Measurements from ENCODE around the gene BEAN1. TPM values are rescaled to one million over a fixed set of nuclear protein-coding genes. Genes with fewer than 3 reads are reported as not detected.

The BEAN1 gene
- total and polyA plus RNA-seq, 12 donors, result 0.26 to 9.6 (median 2.0) TPM

DNA sequence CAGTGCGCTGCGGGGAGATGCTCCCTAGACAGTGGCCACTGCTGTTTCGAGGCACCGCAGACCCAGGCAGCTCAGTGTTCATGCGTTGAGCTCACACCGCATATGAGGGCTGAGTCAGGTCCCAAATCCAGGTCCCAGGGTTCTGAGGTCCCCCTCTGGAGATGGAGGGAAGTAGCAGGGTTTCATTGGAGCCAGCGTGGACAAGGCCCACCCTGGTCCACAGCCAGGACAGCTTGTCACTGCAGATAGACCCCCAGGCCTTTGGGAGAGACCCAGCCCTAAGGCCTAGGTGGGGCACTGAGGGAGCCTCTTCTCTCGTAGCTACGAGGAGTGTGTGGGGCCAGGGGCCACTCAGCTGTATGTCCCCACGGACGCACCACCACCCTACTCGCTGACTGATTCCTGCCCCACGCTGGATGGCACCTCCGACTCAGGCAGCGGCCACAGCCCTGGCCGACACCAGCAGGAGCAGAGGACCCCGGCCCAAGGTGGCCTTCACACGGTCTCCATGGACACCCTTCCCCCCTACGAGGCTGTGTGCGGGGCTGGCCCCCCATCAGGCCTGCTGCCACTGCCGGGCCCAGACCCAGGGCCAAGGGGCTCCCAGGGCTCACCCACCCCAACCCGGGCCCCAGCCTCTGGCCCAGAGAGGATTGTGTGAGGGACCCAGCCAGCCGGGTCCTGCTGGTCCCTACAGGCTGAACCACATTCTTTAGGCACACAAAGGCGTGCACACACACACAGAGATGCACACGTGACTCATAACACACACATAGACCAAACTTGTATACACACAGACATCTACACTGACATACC is 53.4 kb downstream of the BEAN1 start:
- intact Hi-C loops (cut with DNase I), result loop anchor here in 9 of 10 donors (5.0 to 10.0 kb wide), 6 partner anchors 73 to 138 kb away; partner anchors contain the start of genes CKLF (in 1 of the 9), CMTM3 (in 1 of the 9) and TK2 (in 1 of the 9)
- Histone ChIP-seq H3K9me3 (no peaks in the 10 kb centered on the region), H3K27me3 (peaks cover 0 to 4% (median 0%) of the 10 kb centered on the region in 7 donors), H3K36me3 (no peaks in the 10 kb centered on the region), H3K4me3 (no peak overlapping the region), H3K4me1 (peaks cover 0 to 30% (median 4%) of the 10 kb centered on the region in 9 donors), H3K27ac (no peak overlapping the region)
- WGBS, 2 donors, result 91 to 95% methylated on average over 25 of the region's 25 CpGs
- ATAC-seq (no peak), DNase-seq (peak in 1 of 2 donors; percentile 1)
- TF ChIP-seq, protein P1, sequence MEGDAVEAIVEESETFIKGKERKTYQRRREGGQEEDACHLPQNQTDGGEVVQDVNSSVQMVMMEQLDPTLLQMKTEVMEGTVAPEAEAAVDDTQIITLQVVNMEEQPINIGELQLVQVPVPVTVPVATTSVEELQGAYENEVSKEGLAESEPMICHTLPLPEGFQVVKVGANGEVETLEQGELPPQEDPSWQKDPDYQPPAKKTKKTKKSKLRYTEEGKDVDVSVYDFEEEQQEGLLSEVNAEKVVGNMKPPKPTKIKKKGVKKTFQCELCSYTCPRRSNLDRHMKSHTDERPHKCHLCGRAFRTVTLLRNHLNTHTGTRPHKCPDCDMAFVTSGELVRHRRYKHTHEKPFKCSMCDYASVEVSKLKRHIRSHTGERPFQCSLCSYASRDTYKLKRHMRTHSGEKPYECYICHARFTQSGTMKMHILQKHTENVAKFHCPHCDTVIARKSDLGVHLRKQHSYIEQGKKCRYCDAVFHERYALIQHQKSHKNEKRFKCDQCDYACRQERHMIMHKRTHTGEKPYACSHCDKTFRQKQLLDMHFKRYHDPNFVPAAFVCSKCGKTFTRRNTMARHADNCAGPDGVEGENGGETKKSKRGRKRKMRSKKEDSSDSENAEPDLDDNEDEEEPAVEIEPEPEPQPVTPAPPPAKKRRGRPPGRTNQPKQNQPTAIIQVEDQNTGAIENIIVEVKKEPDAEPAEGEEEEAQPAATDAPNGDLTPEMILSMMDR (IDR thresholded peaks at IDR 0.05), result no peak

DNA sequence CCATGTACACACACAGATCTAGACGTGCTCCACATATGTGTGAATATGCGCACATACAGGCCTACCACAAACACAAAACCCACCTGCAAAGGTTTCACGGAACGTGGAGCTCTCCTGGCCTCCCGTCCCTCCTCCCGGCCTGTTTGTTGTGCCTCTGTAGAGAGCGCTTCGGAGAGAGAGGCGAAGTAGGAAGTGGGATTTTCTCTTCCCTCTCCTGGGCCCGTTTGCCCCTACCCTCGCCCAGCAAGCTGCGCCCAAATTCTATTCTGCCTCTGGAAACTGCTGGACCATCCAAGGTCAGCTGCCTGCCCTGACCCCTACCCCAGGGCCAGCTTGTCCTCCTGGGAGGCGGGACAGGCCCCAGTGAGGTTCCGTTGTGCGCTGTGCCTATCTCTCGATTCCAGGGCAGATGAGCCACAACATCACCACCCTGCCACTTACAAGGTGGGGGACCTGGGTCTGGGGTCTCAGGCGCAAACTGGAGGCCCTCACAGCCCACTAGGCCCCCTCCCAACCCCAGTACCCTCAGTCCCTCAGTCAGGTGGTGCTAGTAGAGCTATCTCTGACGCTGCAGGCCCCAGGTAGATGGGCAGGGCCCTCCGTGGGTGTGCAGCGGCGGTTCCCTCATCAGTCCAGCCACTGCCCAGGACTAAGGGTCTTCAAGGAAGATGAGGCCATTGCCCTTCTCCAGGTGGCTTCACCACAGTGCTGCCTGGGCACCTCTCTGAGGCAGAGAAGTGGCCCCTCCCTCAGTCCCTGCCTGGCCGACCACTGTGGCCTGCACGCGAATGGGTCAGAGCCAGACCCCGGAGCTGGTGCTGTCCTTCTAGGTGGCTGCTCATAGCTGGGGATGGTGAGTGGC is 54.2 kb downstream of the BEAN1 start:
- no peak overlapping the region for H3K4me3 ChIP-seq
- peaks cover 0 to 4% (median 0%) of the 10 kb centered on the region in 7 donors for H3K27me3 ChIP-seq
- DNase-seq, result peak in 1 of 2 donors; percentile 2
- no peak overlapping the region for H3K27ac ChIP-seq
- TF ChIP-seq, protein P1 (IDR thresholded peaks at IDR 0.05), result no peak
- WGBS, 2 donors, result 91 to 94% methylated on average over 25 of the region's 25 CpGs
- H3K4me1 ChIP-seq, result peaks cover 0 to 33% (median 4%) of the 10 kb centered on the region in 9 donors
- no peaks in the 10 kb centered on the region for H3K36me3 ChIP-seq
- ATAC-seq, result no peak
- H3K9me3 ChIP-seq, result no peaks in the 10 kb centered on the region
- intact Hi-C loops (cut with DNase I), result loop anchor here in 9 of 10 donors (5.0 to 10.0 kb wide), 6 partner anchors 73 to 139 kb away; partner anchors contain the start of genes CKLF (in 1 of the 9), CMTM3 (in 1 of the 9) and TK2 (in 1 of the 9)

DNA sequence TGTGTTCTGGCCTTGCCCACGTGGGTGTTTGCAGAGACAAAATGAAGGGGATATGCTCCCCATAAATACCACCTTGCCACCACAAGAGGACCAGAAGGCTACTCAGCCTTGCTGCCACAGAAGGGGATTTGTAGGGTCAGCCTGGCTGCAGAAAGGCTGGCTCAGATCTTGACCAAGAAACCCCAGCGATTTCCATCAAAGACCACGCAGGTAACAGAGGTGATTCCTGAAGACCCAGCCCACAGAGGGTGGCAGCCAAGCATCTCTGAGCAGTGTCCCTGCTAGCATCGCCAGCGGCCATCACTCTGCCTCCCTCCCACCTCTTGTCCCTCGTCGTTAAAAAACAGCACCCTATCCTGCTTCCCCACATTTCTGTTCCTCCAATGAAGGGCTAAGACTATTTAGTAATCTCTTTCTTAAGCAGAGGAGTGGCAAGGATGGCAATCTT is 54.9 kb downstream of the BEAN1 start:
- intact Hi-C loops (cut with DNase I), result loop anchor here (1.0 to 10.0 kb wide), 10 partner anchors 73 to 140 kb away; partner anchors contain the start of genes CKLF (in 1 of the 10), CMTM3 (in 1 of the 10) and TK2 (in 1 of the 10)
- H3K4me3 ChIP-seq, result no peak overlapping the region
- TF ChIP-seq, protein P1 (IDR thresholded peaks at IDR 0.05), result no peak
- no peaks in the 10 kb centered on the region for H3K36me3 ChIP-seq
- ATAC-seq, result no peak
- H3K9me3 ChIP-seq, result no peaks in the 10 kb centered on the region
- WGBS, 2 donors, result 78% methylated on average over 7 of the region's 7 CpGs
- peaks cover 0 to 40% (median 8%) of the 10 kb centered on the region in 9 donors for H3K4me1 ChIP-seq
- H3K27ac ChIP-seq, result no peak overlapping the region
- peaks cover 0 to 4% (median 0%) of the 10 kb centered on the region in 7 donors for H3K27me3 ChIP-seq
- DNase-seq, result no peak

Data from heart right ventricle (tissue), 16 donors.